Uterus (tissue), 4 donors: Measurements from ENCODE around the gene AHDC1. TPM values are rescaled to one million over a fixed set of nuclear protein-coding genes. Genes with fewer than 3 reads are reported as not detected.

Experiments used
- DNase-seq, 2 donors: peaks; one replicate each; pipeline ENCODE4 v3.0.0-alpha.2; 2019 to 2020
- H3K27ac ChIP-seq, 2 donors: fragments of 200-600 bp; sonication (generic); 1 replicate in 1 of 2; 2 replicates in 1 of 2; pipeline ENCODE4 v1.5.1; 2016 to 2018
- H3K27me3 ChIP-seq, 2 donors: fragments of 200-600 bp; sonication (generic); one replicate each; pipeline ENCODE4 v1.5.1; 2018 to 2019; ENCODE audit warnings: control low read depth in 1 of 2
- H3K36me3 ChIP-seq, 2 donors: fragments of 200-600 bp; sonication (generic); one replicate each; pipeline ENCODE4 v1.5.1; 2019; ENCODE audit warnings: control low read depth in 1 of 2
- H3K4me1 ChIP-seq, 2 donors: fragments of 200-600 bp; sonication (generic); one replicate each; pipeline ENCODE4 v1.5.1; 2018 to 2019; ENCODE audit warnings: control low read depth in 1 of 2
- H3K4me3 ChIP-seq, 2 donors: fragments of 200-600 bp; sonication (generic); 1 replicate in 1 of 2; 2 replicates in 1 of 2; pipeline ENCODE4 v1.5.1; 2018 to 2019; ENCODE audit warnings: mild to moderate bottlenecking in 1 of 2
- H3K9me3 ChIP-seq, 2 donors: fragments of 200-600 bp; sonication (generic); one replicate each; pipeline ENCODE4 v1.5.1; 2019; ENCODE audit warnings: control low read depth in 1 of 2
- POLR2A ChIP-seq, 2 donors: fragments of 450-650 bp; IDR thresholded peaks; one replicate each; pipeline ENCODE4 v1.6.1; 2016; ENCODE audit warnings: antibody characterized with exemption in 2 of 2, mild to moderate bottlenecking in 1 of 2, moderate library complexity in 1 of 2
- intact Hi-C: fragments of 100-400 bp; cut with DNase I; formaldehyde crosslinking; loops from one replicate; pipeline ENCODE4 v1.15.1; 2023; ENCODE audit warnings: low total_unique reads
- total RNA-seq, 4 donors: library from RNA; depleted of rRNA in 3 of 4; stranded (reverse); fragments of >200 nt in 3 of 4; gene quantifications; one replicate each; pipeline versions ENCODE4 v1.1.0 to v1.2.4, GENCODE V29; 2014 to 2023
- TF ChIP-seq, protein P1 (sequence below), 4 experiments: fragments of 200-600 bp in 2 of 4; fragments of 450-650 bp in 2 of 4; sonication (generic) in 2 of 4; IDR thresholded peaks; one replicate each; pipeline ENCODE4 v1.5.1; 2016 to 2019; ENCODE audit warnings: antibody characterized with exemption in 4 of 4, mild to moderate bottlenecking in 2 of 4, moderate library complexity in 1 of 4
- donor health status: DM: yes; HTN: yes; CAD: no.

AHDC1 gene
- total RNA-seq, 4 donors from 2014 or later = 11.2 to 179 (median 50.7) TPM

- TF ChIP-seq, protein P1, sequence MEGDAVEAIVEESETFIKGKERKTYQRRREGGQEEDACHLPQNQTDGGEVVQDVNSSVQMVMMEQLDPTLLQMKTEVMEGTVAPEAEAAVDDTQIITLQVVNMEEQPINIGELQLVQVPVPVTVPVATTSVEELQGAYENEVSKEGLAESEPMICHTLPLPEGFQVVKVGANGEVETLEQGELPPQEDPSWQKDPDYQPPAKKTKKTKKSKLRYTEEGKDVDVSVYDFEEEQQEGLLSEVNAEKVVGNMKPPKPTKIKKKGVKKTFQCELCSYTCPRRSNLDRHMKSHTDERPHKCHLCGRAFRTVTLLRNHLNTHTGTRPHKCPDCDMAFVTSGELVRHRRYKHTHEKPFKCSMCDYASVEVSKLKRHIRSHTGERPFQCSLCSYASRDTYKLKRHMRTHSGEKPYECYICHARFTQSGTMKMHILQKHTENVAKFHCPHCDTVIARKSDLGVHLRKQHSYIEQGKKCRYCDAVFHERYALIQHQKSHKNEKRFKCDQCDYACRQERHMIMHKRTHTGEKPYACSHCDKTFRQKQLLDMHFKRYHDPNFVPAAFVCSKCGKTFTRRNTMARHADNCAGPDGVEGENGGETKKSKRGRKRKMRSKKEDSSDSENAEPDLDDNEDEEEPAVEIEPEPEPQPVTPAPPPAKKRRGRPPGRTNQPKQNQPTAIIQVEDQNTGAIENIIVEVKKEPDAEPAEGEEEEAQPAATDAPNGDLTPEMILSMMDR (IDR thresholded peaks at IDR 0.05) = no peak
- TF ChIP-seq POLR2A (IDR thresholded peaks at IDR 0.05) = no peak
- Histone ChIP-seq H3K27me3 (no peaks in the 10 kb centered on the region), H3K9me3 (no peaks in the 10 kb centered on the region), H3K27ac (peak overlapping the region; percentile 92 to 99), H3K36me3 (no peaks in the 10 kb centered on the region), H3K4me1 (peaks cover 0 to 70% of the 10 kb centered on the region in 2 donors), H3K4me3 (no peak overlapping the region)
- intact Hi-C loops = no loop called here
- DNase-seq = no peak
These were observed 7.0 kb downstream of the AHDC1 start for GRCh38 chr1:27596986-27597385.

DNA sequence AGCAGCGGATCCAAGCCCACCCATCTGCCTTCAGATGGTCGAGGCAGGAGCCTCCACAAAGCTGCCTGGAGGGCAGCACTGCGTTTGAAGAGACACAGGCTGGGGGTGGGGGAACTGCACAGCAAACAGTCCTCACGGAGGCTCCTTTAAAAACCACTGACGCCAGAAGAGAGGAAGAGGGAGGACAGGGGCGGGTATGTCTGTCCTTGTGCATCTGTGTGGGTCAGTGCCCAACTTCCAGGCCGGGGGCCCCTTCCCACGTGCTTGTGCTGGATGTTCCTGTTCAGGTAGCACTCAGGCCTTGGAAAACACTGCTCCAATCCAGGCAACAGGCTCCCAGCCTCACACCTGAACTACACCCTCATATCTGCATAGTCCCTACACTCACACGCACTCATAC lies 7.7 kb downstream of the AHDC1 start:
- H3K27me3 ChIP-seq = no peaks in the 10 kb centered on the region
- no peaks in the 10 kb centered on the region for H3K36me3 ChIP-seq
- TF ChIP-seq, protein P1 (IDR thresholded peaks at IDR 0.05) = no peak
- no peak for TF ChIP-seq POLR2A (IDR thresholded peaks at IDR 0.05)
- intact Hi-C loops = no loop called here
- H3K4me3 ChIP-seq = no peak overlapping the region
- H3K4me1 ChIP-seq = peaks cover under 1 to 77% of the 10 kb centered on the region in 2 donors
- H3K27ac ChIP-seq = peak overlapping the region; percentile 92 to 99
- no peak for DNase-seq
- no peaks in the 10 kb centered on the region for H3K9me3 ChIP-seq

- no peak overlapping the region for H3K4me3 ChIP-seq
- no peaks in the 10 kb centered on the region for H3K27me3 ChIP-seq
- intact Hi-C loops = no loop called here
- no peaks in the 10 kb centered on the region for H3K9me3 ChIP-seq
- peak overlapping the region; percentile 92 to 99 for H3K27ac ChIP-seq
- TF ChIP-seq, protein P1 (IDR thresholded peaks at IDR 0.05) = no peak
- no peak for TF ChIP-seq POLR2A (IDR thresholded peaks at IDR 0.05)
- H3K4me1 ChIP-seq = peaks cover 7 to 84% of the 10 kb centered on the region in 2 donors
- no peak for DNase-seq
- H3K36me3 ChIP-seq = no peaks in the 10 kb centered on the region
These were observed 8.3 kb downstream of the AHDC1 start for GRCh38 chr1:27595597-27595996.

GRCh38 chr1:27594564-27595510 lies 9.1 kb downstream of the AHDC1 start:
- Histone ChIP-seq H3K4me1 (peaks cover 12 to 85% of the 10 kb centered on the region in 2 donors), H3K27ac (peak overlapping the region; percentile 92 to 99), H3K27me3 (no peaks in the 10 kb centered on the region), H3K36me3 (no peaks in the 10 kb centered on the region), H3K4me3 (peak overlapping the region in 1 of 2 donors; percentile 2), H3K9me3 (no peaks in the 10 kb centered on the region)
- intact Hi-C loops = no loop called here
- TF ChIP-seq, protein P1 (IDR thresholded peaks at IDR 0.05) = no peak
- TF ChIP-seq POLR2A (IDR thresholded peaks at IDR 0.05) = peak in 1 of 2 donors; percentile 7
- peak in 1 of 2 donors; percentile 24 for DNase-seq
